ENCODE data around the gene DYNLL2. TPM values are rescaled to one million over a fixed set of nuclear protein-coding genes. Genes with fewer than 3 reads are reported as not detected.

DYNLL2 gene
- total RNA-seq, 6 donors from 2014 or later = 13.6 to 33.5 (median 29.1) TPM

DNA sequence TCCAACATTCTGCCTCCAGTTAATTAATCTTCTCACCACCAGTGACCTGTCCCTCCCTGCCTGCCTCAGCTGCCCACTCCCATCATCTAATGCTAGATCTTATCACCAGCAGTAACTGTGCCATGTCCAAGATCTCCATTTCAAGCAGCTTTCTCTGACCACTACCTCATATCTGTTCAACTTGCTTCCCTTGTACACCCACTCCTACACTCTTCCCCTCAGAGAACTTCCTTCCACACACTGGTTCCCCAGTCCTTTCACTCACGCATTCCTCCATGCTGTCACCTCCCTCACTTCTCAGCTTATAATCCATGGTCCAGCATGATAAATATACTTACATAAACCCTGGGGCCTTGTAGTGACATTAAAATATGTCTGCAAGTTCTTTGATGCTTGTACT is 31.8 kb upstream of the DYNLL2 start:
- ATAC-seq (ENCODE audit: low FRiP score in 2 of 2) = no peak
- TF ChIP-seq, protein P1, sequence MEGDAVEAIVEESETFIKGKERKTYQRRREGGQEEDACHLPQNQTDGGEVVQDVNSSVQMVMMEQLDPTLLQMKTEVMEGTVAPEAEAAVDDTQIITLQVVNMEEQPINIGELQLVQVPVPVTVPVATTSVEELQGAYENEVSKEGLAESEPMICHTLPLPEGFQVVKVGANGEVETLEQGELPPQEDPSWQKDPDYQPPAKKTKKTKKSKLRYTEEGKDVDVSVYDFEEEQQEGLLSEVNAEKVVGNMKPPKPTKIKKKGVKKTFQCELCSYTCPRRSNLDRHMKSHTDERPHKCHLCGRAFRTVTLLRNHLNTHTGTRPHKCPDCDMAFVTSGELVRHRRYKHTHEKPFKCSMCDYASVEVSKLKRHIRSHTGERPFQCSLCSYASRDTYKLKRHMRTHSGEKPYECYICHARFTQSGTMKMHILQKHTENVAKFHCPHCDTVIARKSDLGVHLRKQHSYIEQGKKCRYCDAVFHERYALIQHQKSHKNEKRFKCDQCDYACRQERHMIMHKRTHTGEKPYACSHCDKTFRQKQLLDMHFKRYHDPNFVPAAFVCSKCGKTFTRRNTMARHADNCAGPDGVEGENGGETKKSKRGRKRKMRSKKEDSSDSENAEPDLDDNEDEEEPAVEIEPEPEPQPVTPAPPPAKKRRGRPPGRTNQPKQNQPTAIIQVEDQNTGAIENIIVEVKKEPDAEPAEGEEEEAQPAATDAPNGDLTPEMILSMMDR (IDR thresholded peaks at IDR 0.05) = no peak
- TF ChIP-seq POLR2AphosphoS5 (IDR thresholded peaks at IDR 0.05) (no peak), EP300 (IDR thresholded peaks at IDR 0.05) (no peak), POLR2A (IDR thresholded peaks at IDR 0.05) (no peak)

DNA sequence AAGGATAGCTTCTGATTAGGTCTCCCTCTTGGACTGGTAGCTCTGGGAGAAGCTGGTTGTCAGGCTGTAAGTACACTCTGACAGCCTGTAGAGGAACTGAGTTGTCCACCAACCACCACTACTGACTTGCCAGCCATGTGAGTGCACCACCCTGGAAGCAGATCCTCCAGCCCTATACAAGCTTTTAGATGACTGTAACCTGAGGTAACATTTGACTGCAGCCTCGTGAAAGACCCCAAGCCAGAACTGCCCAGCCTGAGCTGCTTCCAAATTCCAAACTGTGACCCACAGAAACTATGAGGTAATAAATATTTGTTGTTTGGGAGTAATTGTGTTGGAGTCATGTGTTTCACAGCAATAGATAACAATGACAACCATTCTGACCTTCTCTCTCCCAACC is 30.8 kb upstream of the DYNLL2 start:
- TF ChIP-seq EP300 (IDR thresholded peaks at IDR 0.05) = no peak
- TF ChIP-seq, protein P1 (IDR thresholded peaks at IDR 0.05) = no peak
- TF ChIP-seq POLR2AphosphoS5 (IDR thresholded peaks at IDR 0.05) = no peak
- TF ChIP-seq POLR2A (IDR thresholded peaks at IDR 0.05) = no peak
- DNase-seq = no peak
- H3K27me3 ChIP-seq = no peaks in the 10 kb centered on the region
- no peaks in the 10 kb centered on the region for H3K36me3 ChIP-seq
- no peaks in the 10 kb centered on the region for H3K4me1 ChIP-seq
- H3K9me3 ChIP-seq = no peaks in the 10 kb centered on the region
- no peak overlapping the region for H3K27ac ChIP-seq
- no peak overlapping the region for H3K4me3 ChIP-seq
- no peak for ATAC-seq (ENCODE audit: low FRiP score in 2 of 2)
- 75 to 79% methylated on average over 1 of the region's 1 CpG for WGBS, 2 donors

More for the DNA sequence above, 31.8 kb upstream of the DYNLL2 start:
- Histone ChIP-seq H3K4me3 (no peak overlapping the region), H3K27ac (no peak overlapping the region), H3K9me3 (no peaks in the 10 kb centered on the region), H3K27me3 (no peaks in the 10 kb centered on the region), H3K36me3 (no peaks in the 10 kb centered on the region), H3K4me1 (no peaks in the 10 kb centered on the region)
- DNase-seq = no peak
- WGBS, 2 donors = 80 to 85% methylated on average over 1 of the region's 1 CpG

DNA sequence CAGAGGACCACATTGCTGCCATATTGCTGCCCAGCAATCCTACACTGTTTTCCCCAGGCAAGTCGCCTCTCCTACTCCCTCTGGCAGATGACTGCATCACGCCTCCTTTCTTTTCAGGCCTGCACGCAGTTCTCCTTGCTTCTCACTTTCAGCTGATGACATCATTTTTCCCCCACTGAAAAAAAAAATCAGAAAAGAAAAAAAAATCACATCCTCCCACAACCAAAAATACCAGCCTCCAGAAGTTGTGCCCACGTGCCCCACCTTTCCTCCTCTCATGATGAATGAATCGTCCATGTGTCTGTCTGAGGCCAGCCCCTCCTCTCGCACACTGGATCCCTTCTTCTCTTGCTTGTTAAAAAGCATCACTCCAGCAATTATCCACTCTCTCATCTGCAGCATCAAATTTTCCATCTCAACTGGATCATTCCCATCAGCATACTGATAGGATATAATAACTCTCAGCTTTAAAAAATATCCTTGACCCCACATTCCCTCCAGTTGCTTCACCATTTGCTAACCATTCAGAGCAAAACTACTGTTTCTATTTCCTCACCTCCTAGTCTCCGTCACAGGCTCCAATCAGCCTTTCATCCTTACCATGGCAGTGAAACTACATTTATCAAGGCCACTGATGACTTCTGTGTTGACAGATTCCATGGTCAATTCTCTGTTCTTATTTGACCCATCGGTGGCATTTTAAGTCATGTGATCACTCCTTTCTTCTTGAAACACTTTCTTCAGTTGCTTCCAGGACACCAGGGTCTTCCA is 30.1 kb upstream of the DYNLL2 start:
- TF ChIP-seq POLR2A (IDR thresholded peaks at IDR 0.05) (no peak), POLR2AphosphoS5 (IDR thresholded peaks at IDR 0.05) (no peak), EP300 (IDR thresholded peaks at IDR 0.05) (no peak)
- TF ChIP-seq, protein P1 (IDR thresholded peaks at IDR 0.05) = no peak
- no peak overlapping the region for H3K27ac ChIP-seq
- WGBS, 2 donors = 69 to 83% methylated on average over 8 of the region's 8 CpGs

DNA sequence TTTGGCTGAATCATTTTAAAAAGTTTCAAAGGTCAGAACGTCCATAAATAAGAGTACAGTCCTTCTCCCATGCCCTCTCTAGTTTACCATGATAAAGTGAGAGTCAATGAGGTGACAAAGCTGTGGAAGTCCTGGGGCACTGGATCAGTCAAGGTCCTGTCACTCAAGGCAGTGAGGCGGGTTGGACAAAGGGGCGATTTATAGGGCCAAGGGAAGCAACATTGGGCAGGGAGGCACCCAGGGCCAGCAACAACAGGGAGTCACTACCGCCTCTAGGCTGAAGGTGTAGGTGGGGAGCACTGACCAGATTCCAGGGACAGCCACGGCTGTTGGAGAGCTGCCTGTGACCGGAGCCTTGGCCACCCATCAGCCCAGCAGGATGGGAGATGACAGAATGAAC is 28.6 kb upstream of the DYNLL2 start:
- Histone ChIP-seq H3K9me3 (no peaks in the 10 kb centered on the region), H3K27ac (no peak overlapping the region), H3K4me3 (no peak overlapping the region), H3K4me1 (no peaks in the 10 kb centered on the region), H3K36me3 (no peaks in the 10 kb centered on the region), H3K27me3 (no peaks in the 10 kb centered on the region)
- ATAC-seq (ENCODE audit: low FRiP score in 2 of 2) (no peak), DNase-seq (no peak)
- TF ChIP-seq, protein P1 (IDR thresholded peaks at IDR 0.05) = no peak
- TF ChIP-seq POLR2A (IDR thresholded peaks at IDR 0.05) (no peak), POLR2AphosphoS5 (IDR thresholded peaks at IDR 0.05) (no peak), EP300 (IDR thresholded peaks at IDR 0.05) (no peak)
- WGBS, 2 donors = 86 to 88% methylated on average over 3 to 6 of the region's 6 CpGs

More for the DNA sequence above, 30.1 kb upstream of the DYNLL2 start:
- no peaks in the 10 kb centered on the region for H3K36me3 ChIP-seq
- no peaks in the 10 kb centered on the region for H3K9me3 ChIP-seq
- DNase-seq = no peak
- H3K4me3 ChIP-seq = no peak overlapping the region
- no peaks in the 10 kb centered on the region for H3K4me1 ChIP-seq
- no peak for ATAC-seq (ENCODE audit: low FRiP score in 2 of 2)
- no peaks in the 10 kb centered on the region for H3K27me3 ChIP-seq

DNA sequence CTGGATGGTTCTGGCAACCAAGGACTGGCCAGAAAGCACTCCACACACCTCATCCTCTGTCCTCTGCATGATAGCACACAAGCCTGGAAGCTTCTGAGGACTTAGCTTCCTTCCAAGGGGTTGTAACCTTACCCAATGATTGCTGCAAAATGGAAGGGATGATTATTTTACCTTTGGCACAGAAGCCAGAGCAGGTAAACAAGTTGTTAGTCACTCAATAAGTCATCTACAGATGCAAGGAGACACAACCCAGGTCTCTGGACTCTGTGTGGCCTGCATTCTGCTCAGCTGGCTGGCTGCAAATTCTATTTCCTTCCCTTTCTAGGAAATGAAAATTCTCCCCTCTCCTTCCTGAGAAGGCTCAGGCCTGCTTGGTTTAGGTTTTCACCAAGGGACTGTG is 26.7 kb upstream of the DYNLL2 start:
- Histone ChIP-seq H3K36me3 (no peaks in the 10 kb centered on the region), H3K4me3 (no peak overlapping the region), H3K9me3 (no peaks in the 10 kb centered on the region), H3K4me1 (peaks cover 0 to 13% (median 7%) of the 10 kb centered on the region in 4 donors), H3K27ac (no peak overlapping the region), H3K27me3 (no peaks in the 10 kb centered on the region)
- DNase-seq = no peak
- ATAC-seq (ENCODE audit: low FRiP score in 2 of 2) = no peak
- TF ChIP-seq POLR2AphosphoS5 (IDR thresholded peaks at IDR 0.05) (no peak), EP300 (IDR thresholded peaks at IDR 0.05) (no peak), POLR2A (IDR thresholded peaks at IDR 0.05) (no peak)
- TF ChIP-seq, protein P1 (IDR thresholded peaks at IDR 0.05) = no peak
